GM18951 (cell line): ENCODE data around the gene ARHGAP5.

ENCODE experiments used
- POLR2A ChIP-seq: IDR thresholded peaks from 4 replicates; pipeline ENCODE4 v1.6.1; 2011; ENCODE audit warnings: mild to moderate bottlenecking; ENCODE audit not compliant: insufficient read length, insufficient read depth; ENCODE audit errors: extremely low read depth
- in situ Hi-C: fragments of 300-500 bp; cut with MboI; formaldehyde crosslinking; loops from one replicate; pipeline ENCODE4 v1.12.0; 2022; ENCODE audit warnings: low sequenced_read_pairs, mixed read lengths, inconsistent platforms; ENCODE audit not compliant: unreplicated experiment

The ARHGAP5 gene

DNA sequence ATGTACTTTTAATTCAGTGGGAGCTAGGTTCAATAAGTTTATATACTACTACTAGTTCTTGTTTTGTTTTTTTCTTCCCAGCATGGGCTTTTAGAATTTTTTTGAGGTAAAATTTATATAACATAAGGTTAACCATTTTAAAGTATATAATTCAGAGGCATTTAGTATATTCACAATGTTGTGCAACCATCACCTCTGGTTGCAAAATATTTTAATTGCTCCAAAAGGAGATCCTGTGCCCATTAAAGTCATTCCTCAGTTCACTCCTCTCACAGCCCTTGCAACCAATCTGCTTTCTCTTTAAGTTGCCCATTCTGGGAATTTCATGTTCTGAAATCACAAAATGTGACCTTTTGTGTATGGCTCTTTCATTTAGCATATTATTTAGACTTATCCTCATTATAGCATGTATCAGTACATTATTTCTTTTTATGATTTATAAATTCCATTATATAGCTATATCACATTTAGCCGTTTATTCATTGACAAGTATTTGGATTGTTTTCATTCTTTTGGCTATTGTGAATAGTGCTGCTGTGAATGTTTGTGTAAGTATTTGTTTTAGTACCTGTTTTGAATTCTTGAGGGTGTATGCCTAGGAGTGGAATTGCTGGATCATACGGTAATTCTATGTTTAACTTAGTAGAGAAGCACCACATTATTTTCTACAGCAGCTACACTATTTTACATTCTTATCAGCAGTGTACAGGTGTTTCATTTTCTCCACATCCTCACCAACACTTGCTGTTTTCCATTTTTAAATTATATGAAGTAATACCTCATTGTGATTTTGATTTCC, 59.1 kb downstream of the ARHGAP5 start:
- in situ Hi-C loops = no loop called here
- no peak for TF ChIP-seq POLR2A

DNA sequence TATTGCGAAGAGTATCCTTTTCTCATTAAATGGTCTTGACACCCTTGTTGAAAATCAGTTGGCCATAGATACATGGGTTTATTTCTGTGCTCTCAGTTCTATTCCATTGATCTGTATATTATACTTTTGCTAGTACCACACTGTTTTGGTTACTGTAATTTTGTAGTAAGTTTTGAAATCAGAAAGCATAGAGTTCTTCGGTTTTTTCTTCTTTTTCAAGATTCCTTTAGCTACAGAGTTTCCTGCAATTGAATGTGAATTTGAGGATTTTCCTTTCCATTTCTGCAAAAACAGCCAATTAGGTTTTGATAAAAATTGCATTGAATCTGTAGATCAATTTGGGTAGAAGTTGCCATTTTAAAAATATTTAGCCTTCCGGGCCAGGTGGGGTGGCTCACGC, 60.2 kb downstream of the ARHGAP5 start:
- no peak for TF ChIP-seq POLR2A
- in situ Hi-C loops = no loop called here

DNA sequence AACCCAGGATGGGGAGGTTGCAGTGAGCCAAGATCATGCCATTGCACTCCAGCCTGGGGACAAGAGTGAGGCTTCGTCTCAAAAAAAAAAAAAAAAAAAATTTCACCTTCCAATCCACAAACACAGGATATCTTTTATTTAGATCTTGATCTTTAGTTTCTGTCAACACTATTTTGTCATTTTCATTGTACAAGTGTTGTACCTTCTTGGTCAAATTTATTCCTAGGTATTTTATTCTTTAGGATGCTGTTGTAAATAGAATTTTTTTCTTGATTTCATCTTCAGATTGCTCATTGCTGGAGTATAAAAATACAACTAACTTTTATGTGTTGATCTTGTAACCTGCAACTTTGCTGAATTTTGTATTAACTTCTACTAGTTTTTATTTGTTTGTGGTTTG, 60.8 kb downstream of the ARHGAP5 start:
- TF ChIP-seq POLR2A = no peak
- in situ Hi-C loops = no loop called here

DNA sequence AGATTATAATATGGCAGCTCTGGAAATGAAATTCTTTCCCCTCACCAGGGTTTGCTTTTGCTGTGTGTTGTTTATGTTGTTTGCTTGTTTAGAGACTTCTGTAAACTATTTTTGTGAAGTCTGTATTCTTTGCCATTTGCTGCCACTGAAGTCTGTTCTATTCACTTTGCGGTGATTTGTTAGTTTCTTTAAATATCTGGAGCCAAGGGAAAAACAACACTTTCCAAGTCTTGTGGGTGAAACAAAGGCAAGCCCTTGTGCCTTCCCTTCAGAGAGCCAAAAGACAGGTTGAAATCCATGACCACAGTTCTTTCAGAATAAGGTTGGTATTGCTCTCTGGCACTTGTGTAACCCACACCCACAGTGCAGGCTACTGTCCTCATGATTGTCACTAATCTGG, 65.2 kb downstream of the ARHGAP5 start:
- in situ Hi-C loops = no loop called here
- no peak for TF ChIP-seq POLR2A

DNA sequence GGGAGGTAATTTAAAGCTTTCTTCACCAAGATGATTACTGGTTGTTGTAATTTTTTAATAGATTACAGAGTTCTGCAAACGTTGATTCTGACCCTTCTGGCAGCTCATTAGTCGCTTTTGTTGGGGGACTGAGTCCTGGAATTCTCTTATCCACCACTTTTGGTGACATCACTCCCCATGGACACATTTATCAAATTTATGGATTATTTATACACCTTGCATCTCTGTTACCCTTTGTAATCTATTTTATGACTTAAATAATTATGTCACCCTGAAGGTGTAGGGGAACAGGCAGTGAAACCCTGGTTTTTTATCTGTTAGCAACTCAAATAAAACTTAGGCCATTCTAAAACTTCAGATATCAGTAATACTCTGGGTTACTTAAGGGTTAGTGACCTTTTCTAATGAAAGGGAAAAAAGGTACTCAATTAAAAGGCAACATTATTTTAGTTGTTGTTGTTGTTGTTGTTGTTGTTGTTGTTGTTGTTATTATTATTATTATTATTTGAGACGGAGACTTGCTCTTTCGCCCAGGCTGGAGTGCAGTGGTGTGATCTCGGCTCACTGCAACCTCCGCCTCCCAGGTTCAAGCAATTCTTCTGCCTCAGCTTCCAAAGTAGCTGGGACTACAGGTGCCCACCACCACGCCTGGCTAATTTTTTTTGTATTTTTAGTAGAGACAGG, 65.8 kb downstream of the ARHGAP5 start:
- in situ Hi-C loops = no loop called here
- no peak for TF ChIP-seq POLR2A

DNA sequence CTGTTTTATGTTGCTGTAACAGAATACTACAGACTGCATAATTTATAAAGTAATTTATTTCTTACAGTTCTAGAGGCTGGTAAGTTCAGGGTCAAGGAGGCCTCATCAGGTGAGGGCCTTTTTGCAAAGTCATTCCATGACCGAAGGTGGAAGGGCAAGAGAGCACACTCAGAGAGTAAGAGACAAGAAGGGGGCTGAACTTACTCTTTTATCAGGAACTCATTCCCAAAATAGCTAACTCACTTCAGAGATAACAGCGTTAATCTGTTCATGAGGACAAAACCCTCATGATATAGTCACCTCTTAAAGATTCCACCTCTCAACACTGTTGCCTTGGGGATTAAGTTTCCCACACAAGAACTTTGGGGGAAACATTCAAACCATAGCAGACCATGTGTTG, 73.3 kb downstream of the ARHGAP5 start:
- in situ Hi-C loops = no loop called here

DNA sequence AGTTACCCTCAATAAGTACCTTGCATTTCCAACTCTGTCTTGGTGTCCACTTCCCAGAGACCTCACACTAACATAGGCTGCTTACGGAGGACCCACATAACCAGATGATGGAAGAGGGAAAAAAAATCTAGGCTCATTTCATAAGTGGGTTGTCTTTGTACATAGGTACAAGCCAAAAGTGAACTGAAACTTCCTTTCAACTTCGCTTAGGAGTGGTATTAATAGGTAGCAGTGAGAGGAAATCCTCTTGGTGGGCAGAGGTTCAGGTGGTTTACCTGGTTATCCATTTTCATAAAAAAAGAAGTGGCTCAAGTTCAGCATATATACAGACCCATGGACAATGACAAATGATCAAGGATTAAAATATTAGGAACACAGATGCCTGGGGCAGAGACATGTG, 88.9 kb downstream of the ARHGAP5 start:
- no peak for TF ChIP-seq POLR2A
- in situ Hi-C loops = no loop called here

More for the DNA sequence above, 73.3 kb downstream of the ARHGAP5 start:
- TF ChIP-seq POLR2A = no peak

DNA sequence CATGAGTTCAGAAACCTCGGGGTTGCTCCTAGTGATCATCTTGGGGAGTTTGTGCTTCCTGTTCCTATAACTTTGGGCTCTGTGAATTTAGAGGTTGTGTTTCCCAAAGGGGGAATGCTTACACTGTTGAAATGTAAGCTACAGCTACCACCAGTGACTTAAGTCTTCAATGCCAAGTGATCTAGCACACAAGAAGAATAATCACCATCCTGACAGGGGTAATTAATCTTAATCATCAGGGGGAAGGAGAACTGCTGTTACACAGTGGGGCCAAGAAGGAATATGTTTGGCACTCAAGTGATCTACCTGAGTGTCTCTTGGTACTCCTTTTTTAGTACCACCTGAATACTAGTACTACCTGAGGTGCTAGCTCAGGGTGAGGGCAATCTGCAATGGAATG, 89.8 kb downstream of the ARHGAP5 start:
- in situ Hi-C loops = no loop called here
- TF ChIP-seq POLR2A = no peak

DNA sequence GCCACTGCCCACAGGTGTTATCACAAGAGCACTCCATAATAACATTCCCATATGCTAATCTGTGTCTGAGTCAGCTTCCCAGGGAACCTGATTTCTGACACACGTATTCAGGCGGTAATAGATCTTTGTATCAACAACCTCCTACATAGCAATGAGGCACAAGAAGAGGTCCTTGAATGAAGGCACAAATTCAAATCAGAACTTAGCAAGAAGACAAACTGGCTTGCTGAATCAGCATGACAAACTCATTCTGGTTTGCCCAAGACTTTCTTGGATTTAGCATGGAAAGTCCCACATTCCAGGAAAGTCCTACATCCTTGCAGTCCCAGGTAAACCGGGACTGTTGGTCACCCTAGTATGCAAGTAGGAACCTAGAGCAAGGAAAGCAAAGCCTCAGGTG, 90.8 kb downstream of the ARHGAP5 start:
- TF ChIP-seq POLR2A = no peak

DNA sequence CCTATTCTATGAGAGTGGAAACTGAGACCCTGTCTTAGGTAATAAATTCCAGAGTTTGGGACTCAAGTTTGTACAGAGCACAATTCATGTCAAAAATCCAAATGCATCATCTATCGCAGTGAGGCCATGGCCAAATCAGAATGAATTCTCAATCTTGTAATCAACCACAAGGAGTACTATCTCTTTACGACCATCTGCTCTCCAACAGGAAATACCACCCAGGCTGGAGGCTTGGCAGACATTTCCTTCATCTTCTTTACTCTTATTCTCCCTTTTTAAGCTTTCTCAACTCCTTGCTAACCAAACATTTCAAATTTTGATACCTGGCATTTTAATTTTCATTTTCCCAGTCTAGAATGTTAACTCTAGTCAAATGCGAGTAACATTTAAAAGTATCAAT, 92.1 kb downstream of the ARHGAP5 start:
- in situ Hi-C loops = no loop called here
- TF ChIP-seq POLR2A = no peak

More for the DNA sequence above, 90.8 kb downstream of the ARHGAP5 start:
- in situ Hi-C loops = no loop called here

DNA sequence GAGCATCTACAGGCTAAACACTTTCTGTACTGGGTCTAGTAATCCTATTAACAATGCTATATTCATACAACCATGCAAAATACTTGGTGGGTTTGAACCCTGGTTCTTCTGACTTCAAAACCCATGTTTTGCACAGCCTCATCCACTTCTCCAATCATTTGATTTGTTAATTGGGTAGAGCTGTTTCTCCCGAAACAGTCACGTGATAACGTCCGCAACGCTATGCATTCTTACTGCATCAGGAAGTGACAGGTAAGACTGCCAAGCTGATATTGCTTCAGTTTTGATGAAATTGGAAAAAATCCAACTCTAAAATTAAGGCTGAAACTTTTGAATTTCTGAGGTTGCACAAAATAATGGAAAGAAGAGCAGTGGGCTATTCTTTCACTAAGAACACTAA, 94.4 kb downstream of the ARHGAP5 start:
- in situ Hi-C loops = no loop called here
- no peak for TF ChIP-seq POLR2A

DNA sequence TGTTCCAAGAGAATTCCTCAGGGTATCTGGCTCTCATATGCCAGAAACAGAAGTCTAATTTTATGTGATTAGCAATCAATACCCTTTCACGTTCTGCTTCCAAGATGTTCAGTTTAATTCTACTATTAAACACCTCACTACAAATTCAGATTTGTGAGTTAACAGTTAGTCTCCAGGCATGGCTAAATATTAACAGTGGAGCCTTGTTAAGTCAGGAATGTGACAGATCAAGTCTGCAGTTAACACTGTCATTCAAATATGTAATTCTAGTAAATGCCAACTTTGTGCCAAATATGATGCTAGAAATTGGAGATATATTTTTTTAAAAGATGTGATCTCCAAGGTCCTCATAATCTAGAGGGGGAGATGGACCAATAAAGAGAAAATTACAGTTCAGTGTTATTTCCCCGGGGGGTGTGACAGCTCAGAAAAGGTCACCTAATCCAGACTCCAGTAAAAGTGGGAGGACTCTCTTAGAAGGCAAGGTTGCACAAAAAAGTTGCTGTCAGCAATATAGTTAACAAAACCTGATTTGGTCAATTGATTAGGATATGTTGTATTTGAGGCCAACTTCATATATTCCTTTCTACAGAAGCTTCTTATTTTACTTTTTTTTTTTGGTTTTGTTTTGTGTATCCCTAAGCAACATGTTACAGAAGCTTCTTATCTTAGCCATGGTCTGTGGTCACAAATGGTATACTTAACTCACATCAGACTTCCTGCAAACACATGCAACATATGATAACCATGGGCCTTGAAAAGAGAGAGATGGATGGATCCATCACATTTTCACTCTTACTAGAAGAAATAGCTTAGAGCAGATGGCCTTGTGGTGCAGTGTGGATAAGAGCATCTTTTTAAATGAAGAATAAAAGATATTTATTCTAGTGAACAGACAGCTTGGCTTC, 106.3 kb downstream of the ARHGAP5 start:
- in situ Hi-C loops = no loop called here
- TF ChIP-seq POLR2A = no peak

DNA sequence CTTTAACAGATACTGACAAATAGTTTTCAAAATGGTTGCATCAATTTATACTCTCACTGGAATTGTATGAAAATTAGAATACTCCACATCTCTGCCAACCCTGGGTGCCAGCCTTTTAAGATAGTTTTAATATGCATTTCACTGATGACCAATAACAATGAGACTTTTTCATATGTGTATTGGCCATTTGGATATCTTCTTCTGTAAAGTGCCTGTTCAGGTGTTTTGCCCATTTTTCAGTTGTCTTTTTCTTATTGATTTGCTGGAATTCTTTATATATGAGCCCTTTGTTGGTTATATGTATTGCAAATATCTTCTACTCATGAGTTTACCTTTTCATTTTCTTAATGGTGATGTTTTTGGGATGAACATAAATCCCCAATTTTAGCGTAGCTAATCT, 108.0 kb downstream of the ARHGAP5 start:
- in situ Hi-C loops = no loop called here
- TF ChIP-seq POLR2A = no peak
